C4-2B (cell line): ENCODE results near the gene OR51I2.

ENCODE experiments used
- H3K27ac ChIP-seq: fragments of 450-650 bp; 2 replicates; pipeline ENCODE4 v1.5.1; 2017
- CTCF ChIP-seq: fragments of 450-650 bp; conservative IDR thresholded peaks from 2 replicates; pipeline ENCODE4 v1.5.1; 2017; ENCODE audit warnings: mild to moderate bottlenecking
- ZFX ChIP-seq: fragments of 450-650 bp; IDR thresholded peaks from 2 replicates; pipeline ENCODE4 v1.6.1; 2017

OR51I2 gene

GRCh38 chr11:5488385-5488784 lies 39.3 kb downstream of the OR51I2 start, which contains the start of gene OR52D1:
Gene OR52D1, plus strand, starts transcription at chr11:5488685. Its CDS starts 22 bp downstream, at chr11:5488707.
- H3K27ac ChIP-seq = no peak within 1 kb of the TSS
- TF ChIP-seq CTCF (no peak), ZFX (no peak)

GRCh38 chr11:5488798-5489399 lies 39.8 kb downstream of the OR51I2 start:
- no peak overlapping the region for H3K27ac ChIP-seq
- no peak for TF ChIP-seq ZFX
- TF ChIP-seq CTCF = no peak

- no peak for TF ChIP-seq CTCF
- TF ChIP-seq ZFX = no peak
- no peak overlapping the region for H3K27ac ChIP-seq
Measured at GRCh38 chr11:5489576-5490357, 40.6 kb downstream of the OR51I2 start.

GRCh38 chr11:5499671-5500070 lies 50.5 kb downstream of the OR51I2 start:
- TF ChIP-seq CTCF (no peak), ZFX (no peak)
- H3K27ac ChIP-seq = no peak overlapping the region

GRCh38 chr11:5500393-5500801 lies 51.3 kb downstream of the OR51I2 start:
- no peak for TF ChIP-seq CTCF
- no peak for TF ChIP-seq ZFX

GRCh38 chr11:5504403-5504921 lies 55.3 kb downstream of the OR51I2 start:
- TF ChIP-seq CTCF (no peak), ZFX (no peak)
- no peak overlapping the region for H3K27ac ChIP-seq

More at GRCh38 chr11:5500393-5500801, 51.3 kb downstream of the OR51I2 start:
- H3K27ac ChIP-seq = no peak overlapping the region
